AG10803 (cell line): ENCODE measurements around the gene PAX8.

Source experiments
- DNase-seq: peaks from one replicate; pipeline ENCODE4 v3.0.0; 2010; ENCODE audit warnings: low read depth
- H3K4me3 ChIP-seq: 2 replicates; pipeline ENCODE4 v1.5.1; 2011; ENCODE audit warnings: mild to moderate bottlenecking, low read length, control low read depth
- TF ChIP-seq, protein P1 (sequence below): conservative IDR thresholded peaks from 2 replicates; pipeline ENCODE4 v1.5.1; 2011; ENCODE audit warnings: mild to moderate bottlenecking, low read length, control low read depth, inconsistent platforms

PAX8 gene

GRCh38 chr2:113220970-113221708 is 57.6 kb downstream of the PAX8 start:
- H3K4me3 ChIP-seq = no peak overlapping the region
- no peak for DNase-seq
- TF ChIP-seq, protein P1, sequence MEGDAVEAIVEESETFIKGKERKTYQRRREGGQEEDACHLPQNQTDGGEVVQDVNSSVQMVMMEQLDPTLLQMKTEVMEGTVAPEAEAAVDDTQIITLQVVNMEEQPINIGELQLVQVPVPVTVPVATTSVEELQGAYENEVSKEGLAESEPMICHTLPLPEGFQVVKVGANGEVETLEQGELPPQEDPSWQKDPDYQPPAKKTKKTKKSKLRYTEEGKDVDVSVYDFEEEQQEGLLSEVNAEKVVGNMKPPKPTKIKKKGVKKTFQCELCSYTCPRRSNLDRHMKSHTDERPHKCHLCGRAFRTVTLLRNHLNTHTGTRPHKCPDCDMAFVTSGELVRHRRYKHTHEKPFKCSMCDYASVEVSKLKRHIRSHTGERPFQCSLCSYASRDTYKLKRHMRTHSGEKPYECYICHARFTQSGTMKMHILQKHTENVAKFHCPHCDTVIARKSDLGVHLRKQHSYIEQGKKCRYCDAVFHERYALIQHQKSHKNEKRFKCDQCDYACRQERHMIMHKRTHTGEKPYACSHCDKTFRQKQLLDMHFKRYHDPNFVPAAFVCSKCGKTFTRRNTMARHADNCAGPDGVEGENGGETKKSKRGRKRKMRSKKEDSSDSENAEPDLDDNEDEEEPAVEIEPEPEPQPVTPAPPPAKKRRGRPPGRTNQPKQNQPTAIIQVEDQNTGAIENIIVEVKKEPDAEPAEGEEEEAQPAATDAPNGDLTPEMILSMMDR = no peak

DNA sequence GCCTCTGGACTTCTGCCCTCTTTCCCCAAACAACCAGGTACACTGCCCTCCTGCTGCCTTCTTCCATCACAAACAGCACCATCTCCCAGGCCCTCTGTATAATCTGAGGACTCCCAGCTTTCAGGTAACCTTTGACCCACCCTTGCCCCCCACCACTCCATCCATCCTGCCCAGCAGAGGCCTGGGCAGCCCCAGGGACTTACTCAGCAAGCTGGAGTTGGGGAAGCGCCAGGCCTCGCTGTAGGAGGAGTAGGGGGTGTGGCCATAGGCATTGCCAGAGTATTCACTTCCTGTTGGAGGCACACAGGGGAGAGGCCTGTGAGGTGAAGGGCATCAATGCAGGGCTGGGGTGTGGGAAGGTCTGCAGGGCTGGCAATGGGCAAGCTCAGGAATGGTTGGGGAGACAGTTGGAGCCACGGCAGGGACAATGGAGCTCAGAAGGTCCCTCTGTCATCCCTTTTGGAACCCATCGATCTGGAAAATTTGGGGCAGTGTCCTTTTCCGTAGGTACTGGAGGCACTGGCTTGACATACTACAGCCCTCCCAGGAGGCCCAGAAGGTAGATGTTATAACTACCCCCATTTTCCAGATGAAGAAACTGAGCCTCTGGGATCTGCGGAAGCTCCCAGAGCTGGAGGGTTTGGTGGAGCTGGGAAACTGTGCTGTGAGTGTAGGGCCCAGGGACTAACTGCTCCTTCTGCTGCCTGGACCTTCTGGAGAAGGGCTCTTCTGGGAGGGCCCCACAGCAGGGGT is 58.7 kb downstream of the PAX8 start:
- no peak overlapping the region for H3K4me3 ChIP-seq
- peak; percentile 47 for DNase-seq
- TF ChIP-seq, protein P1 = no peak

- TF ChIP-seq, protein P1 = no peak
- no peak overlapping the region for H3K4me3 ChIP-seq
- no peak for DNase-seq
Measured at GRCh38 chr2:113219525-113219888, 59.2 kb downstream of the PAX8 start.

GRCh38 chr2:113219092-113219441 is 59.7 kb downstream of the PAX8 start:
- TF ChIP-seq, protein P1 = no peak
- DNase-seq = no peak
- no peak overlapping the region for H3K4me3 ChIP-seq

DNA sequence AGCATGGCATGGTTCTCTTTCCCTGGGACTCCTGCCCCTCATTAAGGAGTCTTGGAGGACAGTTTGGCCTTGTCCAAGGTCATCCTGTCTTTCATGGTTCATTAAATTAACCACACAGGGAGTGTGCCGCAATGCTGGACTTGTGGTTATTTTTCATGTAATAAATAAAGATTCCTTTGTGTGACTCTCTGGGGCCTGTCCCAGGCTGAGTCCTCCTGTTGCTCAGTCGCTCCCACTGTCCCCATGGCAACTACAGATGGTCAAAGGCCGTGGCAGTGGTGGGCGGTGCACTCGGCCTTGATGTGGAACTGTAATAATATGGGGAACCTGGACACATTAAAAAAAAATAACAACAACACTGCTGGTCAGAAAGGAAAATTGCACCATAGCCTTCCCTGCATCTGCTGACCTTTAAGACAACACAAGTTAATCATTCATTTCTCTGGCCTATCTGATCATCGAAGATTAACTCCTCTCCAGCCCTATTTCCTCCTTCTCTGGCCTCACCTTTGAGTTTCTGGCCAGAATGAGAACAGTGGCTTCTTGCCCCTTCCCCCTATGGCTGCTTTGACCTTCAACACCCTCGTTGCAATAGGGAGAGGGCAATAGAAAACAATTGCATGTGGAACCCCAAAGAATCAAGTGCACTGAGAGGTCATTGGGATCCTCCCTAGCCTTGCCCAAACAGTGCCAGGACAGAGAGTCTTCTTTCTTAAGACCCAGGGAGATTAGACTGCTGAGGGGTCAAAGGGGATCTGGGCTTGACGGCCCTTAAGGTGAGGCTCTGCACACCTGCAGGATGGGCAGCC is 60.2 kb downstream of the PAX8 start:
- peak; percentile 66 for DNase-seq

DNA sequence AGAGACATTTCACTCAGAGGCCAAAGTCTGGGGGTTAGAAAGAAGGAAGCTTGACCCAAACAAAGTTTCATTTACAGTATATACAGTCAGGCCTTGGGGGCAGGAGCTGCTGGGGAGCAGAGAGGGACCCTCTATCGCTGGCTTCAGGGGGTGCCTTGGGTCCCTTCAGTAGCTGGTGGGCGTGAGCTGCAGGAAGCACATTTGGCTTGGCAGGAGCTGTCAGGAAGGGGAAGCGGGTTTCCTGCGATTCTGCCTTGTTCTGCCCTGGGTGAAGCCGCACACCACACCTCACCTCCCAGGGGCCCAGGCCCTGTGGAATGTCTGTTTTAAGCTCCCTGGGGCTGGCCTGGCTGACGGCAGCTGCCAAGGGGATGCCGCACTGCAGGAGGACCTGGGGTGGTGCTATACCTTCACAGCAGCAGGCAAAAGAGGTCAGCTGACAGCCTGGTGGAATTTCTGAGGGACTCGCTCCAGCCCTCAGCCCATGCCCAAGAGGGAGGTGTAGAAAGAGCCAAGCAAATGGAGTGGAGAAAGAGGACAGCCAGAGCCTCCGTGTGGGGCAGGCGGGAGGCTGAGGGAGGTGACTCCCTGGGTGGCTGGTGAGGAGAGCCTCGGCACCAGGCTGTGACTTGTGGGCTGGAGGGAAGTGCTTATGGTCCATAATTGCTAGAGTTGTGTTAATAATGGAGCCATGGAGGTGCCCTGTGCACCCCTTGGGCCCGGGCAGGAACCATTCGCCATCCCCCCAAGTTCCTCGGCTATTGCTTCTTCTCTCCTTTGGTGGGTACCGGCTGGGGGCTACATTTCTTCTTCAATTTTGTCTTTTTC is 61.1 kb downstream of the PAX8 start:
- DNase-seq = no peak
- TF ChIP-seq, protein P1 = no peak
- no peak overlapping the region for H3K4me3 ChIP-seq

More for the DNA sequence above, 60.2 kb downstream of the PAX8 start:
- TF ChIP-seq, protein P1 = no peak
- H3K4me3 ChIP-seq = no peak overlapping the region
